ENCODE data around the gene CD207.

GRCh38 chr2:70833246-70833645, 2.4 kb downstream of the CD207 start:
- TF ChIP-seq GATA2 (IDR thresholded peaks at IDR 0.05; ENCODE audit: low read depth, low read length) (no peak), GATA3 (IDR thresholded peaks at IDR 0.05; ENCODE audit: low read depth, low read length) (no peak)
